COLO829 (cell line): Measurements from ENCODE around the gene RBMX2.

Experiments used
- DNase-seq: peaks from one replicate; pipeline ENCODE4 v3.0.0; 2012; ENCODE audit warnings: low spot score

RBMX2 gene

DNA sequence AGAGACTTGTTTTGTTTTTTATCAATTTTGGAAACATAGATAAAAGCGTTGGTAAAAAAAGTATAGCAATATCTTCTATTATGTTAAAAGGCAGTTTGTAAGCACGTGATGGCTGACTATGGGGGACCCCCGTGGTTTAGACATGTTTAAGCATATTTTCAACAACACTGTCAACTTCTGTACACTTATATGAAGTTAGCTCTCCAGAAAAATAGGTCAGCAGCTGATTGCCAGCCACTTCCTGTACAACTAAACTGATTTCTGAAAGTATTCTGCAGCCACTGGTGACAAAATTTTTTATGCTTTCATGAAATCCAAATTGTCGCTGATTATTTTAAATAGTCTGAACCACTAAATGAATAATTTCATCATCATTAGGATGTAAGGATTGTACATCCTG is 45.2 kb downstream of the RBMX2 start:
- no peak for DNase-seq
